SK-N-SH treated with all-trans-retinoic acid at 6 μM for 48 hours (cell line): Measurements from ENCODE around the gene SYNE2.

Experiments used
- ARNTL ChIP-seq: fragments of 450-650 bp; formaldehyde crosslinking; IDR thresholded peaks from 2 replicates; pipeline ENCODE4 v1.5.0; 2020; ENCODE audit warnings: low read depth, mild to moderate bottlenecking, moderate library complexity, borderline replicate concordance
- PATZ1 ChIP-seq: fragments of 250-450 bp; sonication (Bioruptor Pico); IDR thresholded peaks from 2 replicates; pipeline ENCODE4 v1.8.0; 2020; ENCODE audit warnings: mild to moderate bottlenecking, moderate library complexity, borderline replicate concordance

GRCh38 chr14:63909984-63910383, 57.2 kb downstream of the SYNE2 start:
- no peak for TF ChIP-seq PATZ1 (CRISPR knock-in tag)
- no peak for TF ChIP-seq ARNTL (CRISPR knock-in tag)
